GM15510 (cell line): ENCODE measurements around the gene ARHGAP6.

ENCODE experiments used
- POLR2A ChIP-seq: IDR thresholded peaks from 3 replicates; pipeline ENCODE4 v1.6.1; 2011; ENCODE audit warnings: borderline replicate concordance; ENCODE audit not compliant: insufficient read length; ENCODE audit errors: extremely low read depth

ARHGAP6 gene

GRCh38 chrX:11266573-11267003 is 399.1 kb downstream of the ARHGAP6 start:
- TF ChIP-seq POLR2A = no peak

GRCh38 chrX:11265352-11265751 is 400.4 kb downstream of the ARHGAP6 start:
- TF ChIP-seq POLR2A = no peak

GRCh38 chrX:11264925-11265324 is 400.8 kb downstream of the ARHGAP6 start:
- TF ChIP-seq POLR2A = no peak

DNA sequence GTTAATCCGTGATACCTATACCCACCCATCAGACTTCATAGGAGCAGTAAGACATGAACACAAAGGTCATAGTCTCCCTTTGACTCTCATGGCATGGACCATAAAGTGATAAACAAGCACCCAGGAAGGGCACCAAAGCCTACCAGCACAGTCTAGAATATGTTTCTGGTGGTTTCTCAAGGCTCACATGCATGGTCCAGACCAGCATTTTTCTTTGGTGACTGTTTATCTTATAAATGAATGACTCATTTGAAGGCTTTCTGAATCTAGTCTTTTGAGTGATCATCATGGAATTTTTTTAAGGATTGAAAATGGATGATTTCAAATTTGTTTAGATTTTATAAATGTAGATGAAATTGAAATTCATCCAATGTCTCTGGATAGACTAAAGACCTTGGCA is 404.5 kb downstream of the ARHGAP6 start:
- no peak for TF ChIP-seq POLR2A

DNA sequence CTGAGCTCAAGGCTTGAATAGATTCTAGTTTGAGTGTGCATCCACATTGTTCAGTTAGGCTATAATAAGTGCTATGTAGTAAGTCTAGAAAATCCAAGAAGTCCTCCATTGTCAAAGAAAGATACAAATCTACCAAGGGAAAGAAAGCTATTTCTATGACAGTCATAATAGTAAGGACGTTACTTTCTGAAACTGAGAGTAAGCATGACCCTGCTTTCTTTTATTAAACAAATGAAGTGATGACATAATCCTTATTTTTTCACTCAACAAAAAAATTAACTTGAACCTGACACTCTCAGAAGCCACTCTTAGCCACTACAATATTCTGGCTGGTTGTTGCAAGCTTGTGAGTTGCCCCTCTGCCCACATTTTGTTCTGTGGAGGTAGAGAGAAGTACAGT is 406.3 kb downstream of the ARHGAP6 start:
- no peak for TF ChIP-seq POLR2A

DNA sequence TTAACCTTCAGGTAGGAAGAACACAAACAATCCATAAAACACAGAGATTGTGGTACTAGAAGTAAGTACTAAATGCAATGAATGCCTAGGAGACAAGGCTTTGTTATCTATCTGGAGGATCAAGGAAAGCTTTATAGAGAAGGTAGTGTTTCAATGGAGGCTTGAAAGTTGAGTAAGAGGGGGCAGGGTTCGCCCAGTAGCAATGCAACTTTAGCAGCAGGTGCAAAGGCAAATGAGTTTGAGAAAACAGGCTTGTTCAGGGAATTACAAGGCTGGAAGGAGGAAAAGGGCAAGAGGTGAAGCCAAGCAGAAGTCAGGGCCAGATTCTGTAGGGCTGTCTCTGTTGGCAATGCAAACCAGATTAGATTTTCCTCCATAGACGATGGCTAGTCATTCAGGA is 408.0 kb downstream of the ARHGAP6 start:
- no peak for TF ChIP-seq POLR2A

- TF ChIP-seq POLR2A = no peak
Measured at GRCh38 chrX:11257290-11257689, 408.4 kb downstream of the ARHGAP6 start.

GRCh38 chrX:11254417-11255109 is 411.2 kb downstream of the ARHGAP6 start:
- no peak for TF ChIP-seq POLR2A

GRCh38 chrX:11244636-11245035 is 421.1 kb downstream of the ARHGAP6 start:
- no peak for TF ChIP-seq POLR2A

- no peak for TF ChIP-seq POLR2A
Measured at GRCh38 chrX:11242704-11243103, 423.0 kb downstream of the ARHGAP6 start.

- TF ChIP-seq POLR2A = no peak
Measured at GRCh38 chrX:11241720-11242119, 424.0 kb downstream of the ARHGAP6 start.

GRCh38 chrX:11239230-11239629 is 426.5 kb downstream of the ARHGAP6 start:
- TF ChIP-seq POLR2A = no peak

DNA sequence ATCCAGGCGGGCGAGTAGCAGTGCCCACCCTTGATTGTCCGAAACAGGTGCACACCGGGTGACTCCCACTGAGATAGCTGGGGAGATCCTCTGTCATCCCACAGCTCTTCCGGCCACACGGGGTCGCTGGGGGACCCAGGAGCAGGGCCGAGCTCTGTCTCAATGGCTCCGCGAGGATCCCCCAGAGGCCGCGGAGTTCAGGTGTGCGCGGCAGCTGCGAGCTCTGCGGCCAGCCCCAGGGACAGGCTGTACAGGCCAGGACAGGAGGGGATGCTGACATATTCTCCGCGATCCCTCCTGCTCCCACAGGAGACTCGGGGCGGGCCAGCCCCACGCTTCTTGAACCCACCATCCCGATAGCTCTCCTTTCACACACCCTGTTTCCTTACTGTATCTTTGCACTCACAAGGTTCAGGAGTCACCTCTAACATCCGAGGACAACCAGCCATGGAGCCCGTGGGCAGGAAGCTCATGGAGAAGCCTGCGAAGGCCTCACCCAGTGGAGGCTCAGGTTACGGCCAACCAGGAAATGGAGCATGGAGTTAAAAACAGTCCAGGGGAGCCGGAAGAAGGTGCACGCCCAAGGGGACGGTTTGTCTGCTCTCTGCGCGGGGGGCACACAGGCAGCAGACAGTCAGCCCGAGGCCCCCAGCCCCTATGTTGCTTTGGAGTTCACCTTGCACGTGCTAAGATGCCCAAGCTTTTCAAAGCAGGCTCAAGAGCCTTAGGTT is 450.4 kb downstream of the ARHGAP6 start:
- TF ChIP-seq POLR2A = no peak

GRCh38 chrX:11214346-11215190 is 451.2 kb downstream of the ARHGAP6 start:
- no peak for TF ChIP-seq POLR2A

- TF ChIP-seq POLR2A = no peak
Measured at GRCh38 chrX:11212741-11213140, 453.0 kb downstream of the ARHGAP6 start.
